K562 (cell line): ENCODE measurements around the gene FBXO17. TPM values are rescaled to one million over a fixed set of nuclear protein-coding genes. Genes with fewer than 3 reads are reported as not detected.

Experiments
- C11orf30 ChIP-seq: fragments of 450-650 bp; IDR thresholded peaks from 2 replicates; pipeline ENCODE4 v1.6.1; 2016; ENCODE audit warnings: low read depth, mild to moderate bottlenecking
- ETS2 ChIP-seq: IDR thresholded peaks from 2 replicates; pipeline ENCODE4 v1.6.1; 2016; ENCODE audit warnings: borderline replicate concordance, missing genetic modification characterization, mild to moderate bottlenecking, moderate library complexity, missing compliant biosample characterization; ENCODE audit not compliant: poor library complexity, severe bottlenecking
- HMG20B ChIP-seq: fragments of 250-450 bp; sonication (Bioruptor Pico); IDR thresholded peaks from 2 replicates; pipeline ENCODE4 v1.5.0; 2021; ENCODE audit warnings: mild to moderate bottlenecking
- HNRNPLL ChIP-seq: fragments of 200-400 bp; formaldehyde crosslinking; IDR thresholded peaks from 2 replicates; pipeline ENCODE4 v1.6.1; 2017; ENCODE audit warnings: low read length, low read depth, mild to moderate bottlenecking; ENCODE audit not compliant: poor library complexity, severe bottlenecking
- MAFG ChIP-seq: fragments of 450-650 bp; conservative IDR thresholded peaks from 2 replicates; pipeline ENCODE4 v1.6.1; 2016; ENCODE audit warnings: missing genetic modification characterization, missing compliant biosample characterization
- PML ChIP-seq: IDR thresholded peaks from 2 replicates; pipeline ENCODE4 v1.6.1; 2012; ENCODE audit warnings: low read length, inconsistent platforms
- PRPF4 ChIP-seq: fragments of 200-400 bp; formaldehyde crosslinking; IDR thresholded peaks from one replicate; pipeline ENCODE4 v1.6.1; 2017; ENCODE audit warnings: low read length, low read depth, mild to moderate bottlenecking; ENCODE audit not compliant: insufficient read depth, poor library complexity, severe bottlenecking
- SIN3B ChIP-seq: fragments of 450-650 bp; IDR thresholded peaks from 2 replicates; pipeline ENCODE4 v1.6.1; 2017; ENCODE audit warnings: low read depth, mild to moderate bottlenecking, moderate library complexity
- ZBTB5 ChIP-seq: fragments of 450-650 bp; IDR thresholded peaks from 2 replicates; pipeline ENCODE4 v1.6.1; 2017; ENCODE audit warnings: antibody characterized with exemption
- ZNF347 ChIP-seq: fragments of 450-650 bp; formaldehyde crosslinking; IDR thresholded peaks from 2 replicates; pipeline ENCODE4 v1.4.0; 2020; ENCODE audit warnings: low read depth, mild to moderate bottlenecking, moderate library complexity
- ZNF583 ChIP-seq: fragments of 250-450 bp; sonication (Bioruptor Pico); IDR thresholded peaks from 2 replicates; pipeline ENCODE4 v1.4.0; 2020
- polyA plus RNA-seq, 8 experiments: library from polyadenylated mRNA; depleted of rRNA in 4 of 8; stranded (reverse) in 5 of 8; unstranded in 3 of 8; fragments of >200 nt; fragmentation: Nextera tagmentation in 2 of 8; fragmentation: Illumina TruSeq in 1 of 8; extraction: Ambion mirVana in 2 of 8; extraction: Trizol in 1 of 8; gene quantifications; 2 replicates each; pipeline versions ENCODE4 v1.2.1 to v1.2.3, GENCODE V29; 2011 to 2014; ENCODE audit warnings: inconsistent platforms in 1 of 8, missing spikeins in 1 of 8
- total RNA-seq, 7 experiments: library from RNA; depleted of rRNA in 6 of 7; stranded (reverse); fragments of >200 nt in 6 of 7; fragmentation: Illumina TruSeq in 2 of 7; extraction: Trizol in 2 of 7; gene quantifications; 2 replicates each; pipeline versions ENCODE4 v1.2.1 to v1.2.3, GENCODE V29; 2011 to 2021; ENCODE audit warnings: low replicate concordance in 1 of 7
- TF ChIP-seq, protein P1 (sequence below): fragments of 450-650 bp; IDR thresholded peaks from 2 replicates; pipeline ENCODE4 v1.7.0; 2016; ENCODE audit warnings: borderline replicate concordance
- TF ChIP-seq, protein P2 (sequence below): fragments of 200-600 bp; sonication (generic); IDR thresholded peaks from one replicate; pipeline ENCODE4 v1.6.1; 2012; ENCODE audit warnings: mild to moderate bottlenecking, low read depth, low read length, inconsistent platforms

The FBXO17 gene
- total and polyA plus RNA-seq, 9 of the 15 experiments (the other 6 are each of a cell fraction or from before 2014, with no cell fraction given): 4.1 to 27.1 (median 19.0) TPM

DNA sequence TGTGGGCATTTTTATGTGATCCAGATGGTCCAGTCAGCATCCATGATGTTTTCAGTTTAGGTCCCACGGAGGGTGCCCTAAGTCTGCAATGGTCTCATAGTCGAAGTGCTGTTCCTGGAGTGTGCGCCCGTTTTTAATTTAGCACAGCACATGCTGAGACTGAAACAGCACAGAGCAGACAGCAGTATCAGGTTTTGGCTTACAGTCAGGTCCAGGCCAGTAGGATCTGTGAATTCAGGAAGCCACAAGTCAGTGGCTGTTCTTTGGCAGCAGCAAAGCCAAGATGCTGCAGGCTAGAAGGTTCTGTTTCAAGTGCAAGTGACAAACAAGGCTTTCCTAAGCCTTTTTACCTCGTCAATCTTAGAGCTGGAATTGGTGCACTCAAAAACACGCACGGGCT lies 38.5 kb upstream of the FBXO17 start (continued):
- TF ChIP-seq, protein P1, sequence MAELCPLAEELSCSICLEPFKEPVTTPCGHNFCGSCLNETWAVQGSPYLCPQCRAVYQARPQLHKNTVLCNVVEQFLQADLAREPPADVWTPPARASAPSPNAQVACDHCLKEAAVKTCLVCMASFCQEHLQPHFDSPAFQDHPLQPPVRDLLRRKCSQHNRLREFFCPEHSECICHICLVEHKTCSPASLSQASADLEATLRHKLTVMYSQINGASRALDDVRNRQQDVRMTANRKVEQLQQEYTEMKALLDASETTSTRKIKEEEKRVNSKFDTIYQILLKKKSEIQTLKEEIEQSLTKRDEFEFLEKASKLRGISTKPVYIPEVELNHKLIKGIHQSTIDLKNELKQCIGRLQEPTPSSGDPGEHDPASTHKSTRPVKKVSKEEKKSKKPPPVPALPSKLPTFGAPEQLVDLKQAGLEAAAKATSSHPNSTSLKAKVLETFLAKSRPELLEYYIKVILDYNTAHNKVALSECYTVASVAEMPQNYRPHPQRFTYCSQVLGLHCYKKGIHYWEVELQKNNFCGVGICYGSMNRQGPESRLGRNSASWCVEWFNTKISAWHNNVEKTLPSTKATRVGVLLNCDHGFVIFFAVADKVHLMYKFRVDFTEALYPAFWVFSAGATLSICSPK: no peak
- no peak for TF ChIP-seq PML
- TF ChIP-seq SIN3B: no peak
- TF ChIP-seq PRPF4: no peak
- TF ChIP-seq HMG20B: no peak
- no peak for TF ChIP-seq MAFG (tag)
- no peak for TF ChIP-seq ZNF583 (CRISPR knock-in tag)
- no peak for TF ChIP-seq ZNF347
- TF ChIP-seq C11orf30: no peak
- no peak for TF ChIP-seq ZBTB5
- TF ChIP-seq ETS2: no peak
- TF ChIP-seq HNRNPLL: no peak
- TF ChIP-seq, protein P2, sequence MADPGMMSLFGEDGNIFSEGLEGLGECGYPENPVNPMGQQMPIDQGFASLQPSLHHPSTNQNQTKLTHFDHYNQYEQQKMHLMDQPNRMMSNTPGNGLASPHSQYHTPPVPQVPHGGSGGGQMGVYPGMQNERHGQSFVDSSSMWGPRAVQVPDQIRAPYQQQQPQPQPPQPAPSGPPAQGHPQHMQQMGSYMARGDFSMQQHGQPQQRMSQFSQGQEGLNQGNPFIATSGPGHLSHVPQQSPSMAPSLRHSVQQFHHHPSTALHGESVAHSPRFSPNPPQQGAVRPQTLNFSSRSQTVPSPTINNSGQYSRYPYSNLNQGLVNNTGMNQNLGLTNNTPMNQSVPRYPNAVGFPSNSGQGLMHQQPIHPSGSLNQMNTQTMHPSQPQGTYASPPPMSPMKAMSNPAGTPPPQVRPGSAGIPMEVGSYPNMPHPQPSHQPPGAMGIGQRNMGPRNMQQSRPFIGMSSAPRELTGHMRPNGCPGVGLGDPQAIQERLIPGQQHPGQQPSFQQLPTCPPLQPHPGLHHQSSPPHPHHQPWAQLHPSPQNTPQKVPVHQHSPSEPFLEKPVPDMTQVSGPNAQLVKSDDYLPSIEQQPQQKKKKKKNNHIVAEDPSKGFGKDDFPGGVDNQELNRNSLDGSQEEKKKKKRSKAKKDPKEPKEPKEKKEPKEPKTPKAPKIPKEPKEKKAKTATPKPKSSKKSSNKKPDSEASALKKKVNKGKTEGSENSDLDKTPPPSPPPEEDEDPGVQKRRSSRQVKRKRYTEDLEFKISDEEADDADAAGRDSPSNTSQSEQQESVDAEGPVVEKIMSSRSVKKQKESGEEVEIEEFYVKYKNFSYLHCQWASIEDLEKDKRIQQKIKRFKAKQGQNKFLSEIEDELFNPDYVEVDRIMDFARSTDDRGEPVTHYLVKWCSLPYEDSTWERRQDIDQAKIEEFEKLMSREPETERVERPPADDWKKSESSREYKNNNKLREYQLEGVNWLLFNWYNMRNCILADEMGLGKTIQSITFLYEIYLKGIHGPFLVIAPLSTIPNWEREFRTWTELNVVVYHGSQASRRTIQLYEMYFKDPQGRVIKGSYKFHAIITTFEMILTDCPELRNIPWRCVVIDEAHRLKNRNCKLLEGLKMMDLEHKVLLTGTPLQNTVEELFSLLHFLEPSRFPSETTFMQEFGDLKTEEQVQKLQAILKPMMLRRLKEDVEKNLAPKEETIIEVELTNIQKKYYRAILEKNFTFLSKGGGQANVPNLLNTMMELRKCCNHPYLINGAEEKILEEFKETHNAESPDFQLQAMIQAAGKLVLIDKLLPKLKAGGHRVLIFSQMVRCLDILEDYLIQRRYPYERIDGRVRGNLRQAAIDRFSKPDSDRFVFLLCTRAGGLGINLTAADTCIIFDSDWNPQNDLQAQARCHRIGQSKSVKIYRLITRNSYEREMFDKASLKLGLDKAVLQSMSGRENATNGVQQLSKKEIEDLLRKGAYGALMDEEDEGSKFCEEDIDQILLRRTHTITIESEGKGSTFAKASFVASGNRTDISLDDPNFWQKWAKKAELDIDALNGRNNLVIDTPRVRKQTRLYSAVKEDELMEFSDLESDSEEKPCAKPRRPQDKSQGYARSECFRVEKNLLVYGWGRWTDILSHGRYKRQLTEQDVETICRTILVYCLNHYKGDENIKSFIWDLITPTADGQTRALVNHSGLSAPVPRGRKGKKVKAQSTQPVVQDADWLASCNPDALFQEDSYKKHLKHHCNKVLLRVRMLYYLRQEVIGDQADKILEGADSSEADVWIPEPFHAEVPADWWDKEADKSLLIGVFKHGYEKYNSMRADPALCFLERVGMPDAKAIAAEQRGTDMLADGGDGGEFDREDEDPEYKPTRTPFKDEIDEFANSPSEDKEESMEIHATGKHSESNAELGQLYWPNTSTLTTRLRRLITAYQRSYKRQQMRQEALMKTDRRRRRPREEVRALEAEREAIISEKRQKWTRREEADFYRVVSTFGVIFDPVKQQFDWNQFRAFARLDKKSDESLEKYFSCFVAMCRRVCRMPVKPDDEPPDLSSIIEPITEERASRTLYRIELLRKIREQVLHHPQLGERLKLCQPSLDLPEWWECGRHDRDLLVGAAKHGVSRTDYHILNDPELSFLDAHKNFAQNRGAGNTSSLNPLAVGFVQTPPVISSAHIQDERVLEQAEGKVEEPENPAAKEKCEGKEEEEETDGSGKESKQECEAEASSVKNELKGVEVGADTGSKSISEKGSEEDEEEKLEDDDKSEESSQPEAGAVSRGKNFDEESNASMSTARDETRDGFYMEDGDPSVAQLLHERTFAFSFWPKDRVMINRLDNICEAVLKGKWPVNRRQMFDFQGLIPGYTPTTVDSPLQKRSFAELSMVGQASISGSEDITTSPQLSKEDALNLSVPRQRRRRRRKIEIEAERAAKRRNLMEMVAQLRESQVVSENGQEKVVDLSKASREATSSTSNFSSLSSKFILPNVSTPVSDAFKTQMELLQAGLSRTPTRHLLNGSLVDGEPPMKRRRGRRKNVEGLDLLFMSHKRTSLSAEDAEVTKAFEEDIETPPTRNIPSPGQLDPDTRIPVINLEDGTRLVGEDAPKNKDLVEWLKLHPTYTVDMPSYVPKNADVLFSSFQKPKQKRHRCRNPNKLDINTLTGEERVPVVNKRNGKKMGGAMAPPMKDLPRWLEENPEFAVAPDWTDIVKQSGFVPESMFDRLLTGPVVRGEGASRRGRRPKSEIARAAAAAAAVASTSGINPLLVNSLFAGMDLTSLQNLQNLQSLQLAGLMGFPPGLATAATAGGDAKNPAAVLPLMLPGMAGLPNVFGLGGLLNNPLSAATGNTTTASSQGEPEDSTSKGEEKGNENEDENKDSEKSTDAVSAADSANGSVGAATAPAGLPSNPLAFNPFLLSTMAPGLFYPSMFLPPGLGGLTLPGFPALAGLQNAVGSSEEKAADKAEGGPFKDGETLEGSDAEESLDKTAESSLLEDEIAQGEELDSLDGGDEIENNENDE: no peak
